ENCODE results near the gene TTLL7. TPM values are rescaled to one million over a fixed set of nuclear protein-coding genes. Genes with fewer than 3 reads are reported as not detected.

The TTLL7 gene
- total and polyA plus RNA-seq, 2 donors (not counting 1 experiment from before 2014, with no cell fraction given) = 0.01 TPM; not detected in 1

DNA sequence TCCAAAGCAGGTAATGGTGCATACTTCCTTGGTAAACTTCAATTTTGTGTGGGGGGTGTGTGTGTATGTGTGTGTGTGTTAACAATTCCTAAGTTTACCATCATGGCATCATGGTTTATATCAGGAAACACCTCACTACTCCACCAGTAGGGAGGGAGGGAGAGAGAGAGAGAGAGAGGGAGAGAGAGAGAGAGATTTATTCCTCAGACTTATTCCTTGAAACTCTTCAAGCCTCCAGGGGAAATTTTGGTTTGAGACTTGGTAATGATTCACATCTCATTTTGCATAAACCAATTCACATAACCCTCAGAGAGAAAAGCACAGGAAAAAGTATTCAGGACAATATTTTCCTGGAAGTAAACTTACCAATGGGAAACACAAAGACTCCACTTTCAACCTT, 115.0 kb downstream of the TTLL7 start:
- intact Hi-C loops (cut with micrococcal nuclease) = no loop called here
- no peaks in the 10 kb centered on the region for H3K4me1 Mint-ChIP-seq

DNA sequence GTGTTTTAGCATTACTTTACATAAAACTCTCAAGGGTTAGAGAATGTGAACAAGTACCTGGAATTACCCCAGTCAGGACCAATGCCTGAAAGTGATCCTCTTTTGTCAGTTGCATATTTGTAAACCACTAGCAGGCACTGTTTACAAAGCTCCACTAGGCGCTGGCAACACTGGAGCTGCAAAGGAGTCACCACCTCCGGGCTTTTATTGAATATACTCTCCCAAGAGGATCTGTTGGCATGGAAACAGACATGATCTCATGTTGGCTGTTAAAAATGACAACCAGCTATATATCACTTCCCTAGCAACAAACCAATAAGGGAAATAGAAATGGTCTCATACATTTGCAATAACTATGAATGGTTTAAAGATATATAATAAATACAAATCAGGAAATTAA, 116.0 kb downstream of the TTLL7 start:
- H3K4me3 ChIP-seq (ENCODE audit: control extremely low read depth in 1 of 5, extremely low read depth in 1 of 5, insufficient read depth in 1 of 5, low read depth in 2 of 5, low read length in 4 of 5) = no peak overlapping the region
- H3K4me2 ChIP-seq (replicated peaks; ENCODE audit: low read depth, low read length, poor library complexity, severe bottlenecking) = no peak overlapping the region
- Mint-ChIP-seq H3K27ac (no peak overlapping the region), H3K4me1 (no peaks in the 10 kb centered on the region), H3K9me3 (ENCODE audit: insufficient read depth) (no peaks in the 10 kb centered on the region), H3K27me3 (peaks cover 15% of the 10 kb centered on the region), H3K4me3 (no peak overlapping the region)
- H3K9me3 ChIP-seq (ENCODE audit: control extremely low read depth in 1 of 3, control insufficient read depth in 2 of 3, insufficient read depth in 1 of 3, low read length in 2 of 3) = no peaks in the 10 kb centered on the region
- ChIA-PET CTCF (no interaction called here), POLR2A (no interaction called here)
- no peaks in the 10 kb centered on the region for H3K27me3 ChIP-seq (replicated peaks in 1 of 4; ENCODE audit: control extremely low read depth in 1 of 4, control insufficient read depth in 3 of 4, insufficient read depth in 4 of 4, low read length in 3 of 4)
- no peak for DNase-seq
- TF ChIP-seq, protein P1, sequence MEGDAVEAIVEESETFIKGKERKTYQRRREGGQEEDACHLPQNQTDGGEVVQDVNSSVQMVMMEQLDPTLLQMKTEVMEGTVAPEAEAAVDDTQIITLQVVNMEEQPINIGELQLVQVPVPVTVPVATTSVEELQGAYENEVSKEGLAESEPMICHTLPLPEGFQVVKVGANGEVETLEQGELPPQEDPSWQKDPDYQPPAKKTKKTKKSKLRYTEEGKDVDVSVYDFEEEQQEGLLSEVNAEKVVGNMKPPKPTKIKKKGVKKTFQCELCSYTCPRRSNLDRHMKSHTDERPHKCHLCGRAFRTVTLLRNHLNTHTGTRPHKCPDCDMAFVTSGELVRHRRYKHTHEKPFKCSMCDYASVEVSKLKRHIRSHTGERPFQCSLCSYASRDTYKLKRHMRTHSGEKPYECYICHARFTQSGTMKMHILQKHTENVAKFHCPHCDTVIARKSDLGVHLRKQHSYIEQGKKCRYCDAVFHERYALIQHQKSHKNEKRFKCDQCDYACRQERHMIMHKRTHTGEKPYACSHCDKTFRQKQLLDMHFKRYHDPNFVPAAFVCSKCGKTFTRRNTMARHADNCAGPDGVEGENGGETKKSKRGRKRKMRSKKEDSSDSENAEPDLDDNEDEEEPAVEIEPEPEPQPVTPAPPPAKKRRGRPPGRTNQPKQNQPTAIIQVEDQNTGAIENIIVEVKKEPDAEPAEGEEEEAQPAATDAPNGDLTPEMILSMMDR (IDR thresholded peaks at IDR 0.05) = no peak
- TF ChIP-seq EZH2 (IDR thresholded peaks at IDR 0.05; ENCODE audit: borderline replicate concordance, insufficient read depth, low read depth, low read length, poor library complexity, severe bottlenecking) = no peak
- no peaks in the 10 kb centered on the region for H3K36me3 ChIP-seq (replicated peaks in 1 of 2; ENCODE audit: control extremely low read depth in 1 of 2, control insufficient read depth in 1 of 2, extremely low read depth in 1 of 2, insufficient read depth in 2 of 2, low read length in 1 of 2)
- WGBS (ENCODE audit: insufficient coverage) = no CpG with 5 or more reads among the region's 2 CpGs
- H3K27ac ChIP-seq (ENCODE audit: low read length in 2 of 2) = no peak overlapping the region
- no peak overlapping the region for H3K9ac ChIP-seq (ENCODE audit: low read length)
- H4K20me1 ChIP-seq (ENCODE audit: control insufficient read depth, insufficient read depth, low read length, poor library complexity, severe bottlenecking) = no peaks in the 10 kb centered on the region
- intact Hi-C loops (cut with micrococcal nuclease) = no loop called here
- H3K4me1 ChIP-seq (ENCODE audit: control insufficient read depth in 2 of 2, insufficient read depth in 2 of 2, low read length in 2 of 2) = no peaks in the 10 kb centered on the region
- no peaks in the 10 kb centered on the region for H3K79me2 ChIP-seq (ENCODE audit: control insufficient read depth, insufficient read depth, low read length)
- ATAC-seq (ENCODE audit: low read depth) = no peak
- no peak overlapping the region for H2AFZ ChIP-seq (ENCODE audit: insufficient read depth, low read depth, low read length, poor library complexity, severe bottlenecking)

More for the DNA sequence above, 115.0 kb downstream of the TTLL7 start:
- no peak overlapping the region for H3K9ac ChIP-seq (ENCODE audit: low read length)
- H4K20me1 ChIP-seq (ENCODE audit: control insufficient read depth, insufficient read depth, low read length, poor library complexity, severe bottlenecking) = no peaks in the 10 kb centered on the region
- H3K36me3 ChIP-seq (replicated peaks in 1 of 2; ENCODE audit: control extremely low read depth in 1 of 2, control insufficient read depth in 1 of 2, extremely low read depth in 1 of 2, insufficient read depth in 2 of 2, low read length in 1 of 2) = no peaks in the 10 kb centered on the region
- H3K9me3 Mint-ChIP-seq (ENCODE audit: insufficient read depth) = peaks cover 2% of the 10 kb centered on the region
- TF ChIP-seq, protein P1 (IDR thresholded peaks at IDR 0.05) = no peak
- no peaks in the 10 kb centered on the region for H3K4me1 ChIP-seq (ENCODE audit: control insufficient read depth in 2 of 2, insufficient read depth in 2 of 2, low read length in 2 of 2)
- no peak overlapping the region for H3K27ac Mint-ChIP-seq
- no peak overlapping the region for H3K27ac ChIP-seq (ENCODE audit: low read length in 2 of 2)
- H3K4me2 ChIP-seq (replicated peaks; ENCODE audit: low read depth, low read length, poor library complexity, severe bottlenecking) = no peak overlapping the region
- CTCF ChIA-PET = no interaction called here
- H3K27me3 Mint-ChIP-seq = peaks cover 16% of the 10 kb centered on the region
- no peaks in the 10 kb centered on the region for H3K79me2 ChIP-seq (ENCODE audit: control insufficient read depth, insufficient read depth, low read length)
- no peaks in the 10 kb centered on the region for H3K27me3 ChIP-seq (replicated peaks in 1 of 4; ENCODE audit: control extremely low read depth in 1 of 4, control insufficient read depth in 3 of 4, insufficient read depth in 4 of 4, low read length in 3 of 4)
- no peak overlapping the region for H2AFZ ChIP-seq (ENCODE audit: insufficient read depth, low read depth, low read length, poor library complexity, severe bottlenecking)
- POLR2A ChIA-PET = no interaction called here
- no peak for DNase-seq
- no peak overlapping the region for H3K4me3 ChIP-seq (ENCODE audit: control extremely low read depth in 1 of 5, extremely low read depth in 1 of 5, insufficient read depth in 1 of 5, low read depth in 2 of 5, low read length in 4 of 5)
- no peaks in the 10 kb centered on the region for H3K9me3 ChIP-seq (ENCODE audit: control extremely low read depth in 1 of 3, control insufficient read depth in 2 of 3, insufficient read depth in 1 of 3, low read length in 2 of 3)
- ATAC-seq (ENCODE audit: low read depth) = no peak
- H3K4me3 Mint-ChIP-seq = no peak overlapping the region

Measured in B cell (primary cell).